BJ (cell line): Measurements from ENCODE around the gene ALDH3A2. TPM values are rescaled to one million over a fixed set of nuclear protein-coding genes. Genes with fewer than 3 reads are reported as not detected.

Experiments used
- CTCF ChIA-PET: fragments of 350-600 bp; formaldehyde crosslinking; extraction: SDS; loops from one replicate; lab custom pipeline; 2021; ENCODE audit warnings: antibody characterized with exemption, inconsistent platforms; lab: Yijun Ruan, JAX
- POLR2A ChIA-PET: fragments of 300-600 bp; sonication (Branson Sonifier 250); formaldehyde crosslinking; extraction: SDS; loops from one replicate; lab custom pipeline; 2021; ENCODE audit warnings: antibody characterized with exemption; lab: Charles Lee
- DNase-seq: peaks from one replicate; pipeline ENCODE4 v3.0.0-alpha.2; 2011; ENCODE audit warnings: low read depth
- H3K27me3 ChIP-seq: 2 replicates; pipeline ENCODE4 v1.6.0; 2011; ENCODE audit warnings: low read length; ENCODE audit not compliant: control insufficient read depth, insufficient read depth
- H3K36me3 ChIP-seq: 2 replicates; pipeline ENCODE4 v1.5.1; 2011; ENCODE audit warnings: low read length; ENCODE audit not compliant: control insufficient read depth, insufficient read depth
- H3K4me3 ChIP-seq: 2 replicates; pipeline ENCODE4 v1.5.1; 2011; ENCODE audit warnings: low read depth, mild to moderate bottlenecking, control low read depth, low read length
- polyA plus RNA-seq: library from polyadenylated mRNA; depleted of rRNA; stranded (reverse); fragments of >200 nt; gene quantifications from 2 replicates; pipeline ENCODE4 v1.2.3, GENCODE V29; 2011
- TF ChIP-seq, protein P1 (sequence below): IDR thresholded peaks from 2 replicates; pipeline ENCODE4 v1.5.1; 2011; ENCODE audit warnings: low read depth, mild to moderate bottlenecking, control low read depth, inconsistent platforms, low read length, moderate library complexity; ENCODE audit not compliant: insufficient read depth

The ALDH3A2 gene
- polyA plus RNA-seq, 1 experiment, result 10.2 TPM

DNA sequence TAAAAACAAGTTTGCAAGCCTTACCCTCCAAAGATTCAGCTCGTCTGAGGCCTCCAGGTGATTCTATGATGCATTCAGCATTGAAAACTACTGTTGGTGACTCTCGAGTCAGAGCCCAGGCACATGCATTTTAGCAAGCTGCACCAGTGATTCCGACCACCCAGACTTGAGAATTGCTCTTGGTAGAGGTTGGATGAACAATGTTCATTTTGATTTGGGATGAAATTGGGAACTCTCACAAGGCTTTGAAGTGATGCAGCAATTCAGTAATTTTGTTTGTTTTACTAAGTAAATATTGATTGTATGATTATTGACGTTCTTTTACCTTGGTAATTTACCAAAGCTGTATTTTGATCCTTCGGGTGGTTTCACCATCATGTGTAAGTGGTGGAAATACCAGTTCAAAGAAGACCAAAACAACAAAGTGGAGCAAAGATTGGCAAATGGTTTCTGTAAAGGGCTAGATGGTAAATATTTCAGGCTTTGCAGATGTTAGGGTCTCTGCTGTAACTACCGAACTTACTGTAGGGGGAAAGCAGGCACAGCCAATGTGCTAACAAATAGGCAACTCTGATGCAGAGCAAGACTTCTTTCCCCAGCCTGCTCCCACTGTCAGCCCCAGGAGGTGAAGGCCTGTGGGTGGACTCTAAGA, 11.8 kb downstream of the ALDH3A2 start:
- no peak overlapping the region for H3K4me3 ChIP-seq
- ChIA-PET POLR2A (no interaction called here), CTCF (interaction anchor here (1.3 kb wide), 1 partner anchor 12 kb away, joined by 3 read pairs; no protein-coding TSS in a partner anchor)
- H3K36me3 ChIP-seq, result peaks cover 3% of the 10 kb centered on the region; the same call in 1 of the 2 replicates
- TF ChIP-seq, protein P1, sequence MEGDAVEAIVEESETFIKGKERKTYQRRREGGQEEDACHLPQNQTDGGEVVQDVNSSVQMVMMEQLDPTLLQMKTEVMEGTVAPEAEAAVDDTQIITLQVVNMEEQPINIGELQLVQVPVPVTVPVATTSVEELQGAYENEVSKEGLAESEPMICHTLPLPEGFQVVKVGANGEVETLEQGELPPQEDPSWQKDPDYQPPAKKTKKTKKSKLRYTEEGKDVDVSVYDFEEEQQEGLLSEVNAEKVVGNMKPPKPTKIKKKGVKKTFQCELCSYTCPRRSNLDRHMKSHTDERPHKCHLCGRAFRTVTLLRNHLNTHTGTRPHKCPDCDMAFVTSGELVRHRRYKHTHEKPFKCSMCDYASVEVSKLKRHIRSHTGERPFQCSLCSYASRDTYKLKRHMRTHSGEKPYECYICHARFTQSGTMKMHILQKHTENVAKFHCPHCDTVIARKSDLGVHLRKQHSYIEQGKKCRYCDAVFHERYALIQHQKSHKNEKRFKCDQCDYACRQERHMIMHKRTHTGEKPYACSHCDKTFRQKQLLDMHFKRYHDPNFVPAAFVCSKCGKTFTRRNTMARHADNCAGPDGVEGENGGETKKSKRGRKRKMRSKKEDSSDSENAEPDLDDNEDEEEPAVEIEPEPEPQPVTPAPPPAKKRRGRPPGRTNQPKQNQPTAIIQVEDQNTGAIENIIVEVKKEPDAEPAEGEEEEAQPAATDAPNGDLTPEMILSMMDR, result no peak
- no peak for DNase-seq
- H3K27me3 ChIP-seq, result no peaks in the 10 kb centered on the region

DNA sequence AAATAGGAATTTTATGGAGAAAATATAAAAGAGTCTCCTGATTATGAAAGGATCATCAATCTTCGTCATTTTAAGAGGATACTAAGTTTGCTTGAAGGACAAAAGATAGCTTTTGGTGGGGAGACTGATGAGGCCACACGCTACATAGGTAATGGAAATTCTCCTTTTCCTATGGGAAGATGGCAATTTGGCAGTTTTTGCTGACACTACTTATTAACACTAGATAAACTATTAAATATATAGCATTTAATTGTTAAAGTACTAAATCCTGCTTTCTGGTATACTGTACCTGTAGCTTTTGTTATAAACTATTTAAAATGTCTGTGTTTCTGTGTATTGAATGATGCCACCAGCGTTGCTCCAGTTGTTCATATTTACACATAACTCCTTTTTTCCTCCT, 12.6 kb downstream of the ALDH3A2 start:
- H3K27me3 ChIP-seq, result no peaks in the 10 kb centered on the region
- POLR2A ChIA-PET, result no interaction called here

DNA sequence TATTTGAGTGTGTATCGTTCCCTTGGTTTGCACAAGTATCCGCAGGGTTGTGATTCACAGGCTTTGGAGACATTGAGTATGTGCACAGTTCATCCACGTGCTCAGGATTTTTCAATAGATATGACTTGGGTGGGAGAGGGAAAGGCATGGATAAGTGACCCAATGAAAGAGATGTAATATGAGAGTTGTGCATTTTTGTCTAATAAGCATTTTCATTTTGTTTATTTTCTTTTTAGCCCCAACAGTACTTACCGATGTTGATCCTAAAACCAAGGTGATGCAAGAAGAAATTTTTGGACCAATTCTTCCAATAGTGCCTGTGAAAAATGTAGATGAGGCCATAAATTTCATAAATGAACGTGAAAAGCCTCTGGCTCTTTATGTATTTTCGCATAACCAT, 14.5 kb downstream of the ALDH3A2 start:
- CTCF ChIA-PET, result interaction anchor here (1.2 kb wide), 1 partner anchor 14 kb away, joined by 4 read pairs; the partner anchor contains the start of gene ALDH3A2
- DNase-seq, result no peak
- H3K27me3 ChIP-seq, result no peaks in the 10 kb centered on the region
- TF ChIP-seq, protein P1, result no peak
- POLR2A ChIA-PET, result interaction anchor here (0.6 kb wide), 1 partner anchor 31 kb away, joined by 3 read pairs; no protein-coding TSS in a partner anchor
- peaks cover 1% of the 10 kb centered on the region for H3K36me3 ChIP-seq
- H3K4me3 ChIP-seq, result no peak overlapping the region

More for the DNA sequence above, 12.6 kb downstream of the ALDH3A2 start:
- TF ChIP-seq, protein P1, result no peak
- CTCF ChIA-PET, result interaction anchor here (1.3 kb wide), 1 partner anchor 11 kb away, joined by 3 read pairs; no protein-coding TSS in a partner anchor
- H3K36me3 ChIP-seq, result peaks cover 1% of the 10 kb centered on the region
- no peak for DNase-seq
- H3K4me3 ChIP-seq, result no peak overlapping the region

DNA sequence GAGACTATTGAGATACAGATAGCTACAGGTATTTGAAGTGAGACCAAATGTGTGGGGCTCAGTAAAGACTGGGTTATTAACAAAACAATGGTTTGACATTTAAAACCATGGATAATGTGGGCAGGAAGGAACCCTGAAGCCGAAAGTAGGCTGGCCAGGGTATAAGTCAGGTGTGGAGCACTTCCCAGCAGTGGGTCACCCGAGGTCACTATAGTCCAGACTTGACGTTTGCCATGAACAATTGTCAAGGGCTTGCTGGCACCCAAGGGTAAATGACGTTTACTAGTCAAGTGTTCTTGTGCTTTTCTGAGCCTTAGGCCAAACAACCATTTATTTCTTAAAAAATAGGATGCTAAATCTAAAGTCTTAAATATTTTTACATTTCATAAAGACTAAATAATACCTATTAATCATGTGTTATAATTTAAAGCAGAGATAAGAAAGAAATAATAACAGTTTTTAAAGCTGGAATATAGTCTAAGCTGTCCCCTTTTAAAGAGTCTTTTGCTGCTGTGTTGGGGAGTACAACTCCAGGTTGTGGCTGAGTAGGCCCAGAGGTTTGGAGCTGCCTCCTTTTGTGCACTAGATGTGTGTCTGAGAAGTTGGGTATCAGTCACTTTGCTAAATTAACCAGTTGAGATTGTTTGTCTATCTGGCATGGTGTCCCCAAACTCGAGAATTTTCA, 15.7 kb downstream of the ALDH3A2 start:
- POLR2A ChIA-PET, result no interaction called here

More for the DNA sequence above, 15.7 kb downstream of the ALDH3A2 start:
- Histone ChIP-seq H3K4me3 (no peak overlapping the region), H3K36me3 (peaks cover 1% of the 10 kb centered on the region), H3K27me3 (no peaks in the 10 kb centered on the region)
- DNase-seq, result no peak
- CTCF ChIA-PET, result interaction anchor here (0.8 kb wide), 1 partner anchor 30 kb away, joined by 3 read pairs; no protein-coding TSS in a partner anchor
- TF ChIP-seq, protein P1, result no peak
